SW480 (cell line): ENCODE data around the gene FAM50A.
"Not testable (repeated sequence)": the region's sequence is repeated elsewhere in the genome, so short reads cannot be mapped to it uniquely, and the experiment has no call there.

Experiments
- DNase-seq: peaks from one replicate; pipeline ENCODE4 v3.0.0-alpha.2; 2016; ENCODE audit warnings: low spot score

FAM50A gene

GRCh38 chrX:154484255-154485149 is 40.6 kb downstream of the FAM50A start:
- DNase-seq: no peak

- no peak for DNase-seq
These were observed 41.5 kb downstream of the FAM50A start for GRCh38 chrX:154485150-154486051.

GRCh38 chrX:154486052-154486395 is 42.1 kb downstream of the FAM50A start:
- no peak for DNase-seq

- DNase-seq: peak; percentile 61
These were observed 42.7 kb downstream of the FAM50A start, which contains the start of gene UBL4A for GRCh38 chrX:154486396-154487207. Gene UBL4A (minus strand): TSS chrX:154486615. CDS start chrX:154486584, 31 bp downstream.

- DNase-seq: no peak
These were observed 43.8 kb downstream of the FAM50A start for GRCh38 chrX:154487518-154488290.

GRCh38 chrX:154488336-154489075 is 44.6 kb downstream of the FAM50A start:
- no peak for DNase-seq

GRCh38 chrX:154489182-154489581 is 45.2 kb downstream of the FAM50A start:
- DNase-seq: no peak

GRCh38 chrX:154490021-154490413 is 46.1 kb downstream of the FAM50A start:
- peak; percentile 30 for DNase-seq

- DNase-seq: peak; percentile 92
These were observed 46.6 kb downstream of the FAM50A start, which contains the start of gene SLC10A3 for GRCh38 chrX:154490414-154491083. Gene SLC10A3 (minus strand): TSS chrX:154490629. CDS start chrX:154488940, 1,689 bp downstream.

GRCh38 chrX:154494715-154495114 is 50.8 kb downstream of the FAM50A start:
- no peak for DNase-seq

- DNase-seq: no peak
These were observed 51.6 kb downstream of the FAM50A start for GRCh38 chrX:154495472-154495922.

- not testable (repeated sequence) for DNase-seq
These were observed 52.7 kb downstream of the FAM50A start for GRCh38 chrX:154496591-154497137.
